ENCODE data around the gene ADAM22. TPM values are rescaled to one million over a fixed set of nuclear protein-coding genes. Genes with fewer than 3 reads are reported as not detected.

Gene ADAM22
- total and polyA plus RNA-seq, 2 donors from 2014 or later = 2.2 to 7.9 TPM

- H3K4me3 ChIP-seq (ENCODE audit: low read length in 3 of 3) = no peak overlapping the region
- H3K36me3 ChIP-seq (ENCODE audit: control insufficient read depth in 2 of 3, insufficient read depth in 3 of 3, low read length in 3 of 3) = no peaks in the 10 kb centered on the region
- no peaks in the 10 kb centered on the region for H3K27me3 ChIP-seq (ENCODE audit: control insufficient read depth, insufficient read depth, low read length)
- no peaks in the 10 kb centered on the region for H3K9me3 ChIP-seq (ENCODE audit: control insufficient read depth in 2 of 3, insufficient read depth in 1 of 3, low read length in 3 of 3)
- no peak overlapping the region for H3K9ac ChIP-seq (ENCODE audit: low read length in 3 of 3)
- intact Hi-C loops (cut with DNase I) = no loop called here
- H3K27ac ChIP-seq (ENCODE audit: low read depth in 2 of 2, low read length in 2 of 2) = no peak overlapping the region
- peaks cover 0 to 2% (median 0%) of the 10 kb centered on the region in 3 donors for H3K4me1 ChIP-seq (ENCODE audit: control insufficient read depth in 2 of 3, insufficient read depth in 2 of 3, low read depth in 1 of 3, low read length in 3 of 3)
- DNase-seq (no peak), FAIRE-seq (no peak)
- no peak for TF ChIP-seq CTCF (IDR thresholded peaks at IDR 0.05; ENCODE audit: borderline replicate concordance, extremely low read depth, insufficient read depth)
Measured at GRCh38 chr7:88183051-88183450, 249.0 kb downstream of the ADAM22 start.

- H3K36me3 ChIP-seq (ENCODE audit: control insufficient read depth in 2 of 3, insufficient read depth in 3 of 3, low read length in 3 of 3) = no peaks in the 10 kb centered on the region
- no peak overlapping the region for H3K27ac ChIP-seq (ENCODE audit: low read depth in 2 of 2, low read length in 2 of 2)
Measured at GRCh38 chr7:88184848-88185304, 250.8 kb downstream of the ADAM22 start.

GRCh38 chr7:88185650-88186049 lies 251.6 kb downstream of the ADAM22 start:
- intact Hi-C loops (cut with DNase I) = no loop called here
- FAIRE-seq = no peak

More at GRCh38 chr7:88184848-88185304, 250.8 kb downstream of the ADAM22 start:
- intact Hi-C loops (cut with DNase I) = no loop called here
- Histone ChIP-seq H3K4me1 (ENCODE audit: control insufficient read depth in 2 of 3, insufficient read depth in 2 of 3, low read depth in 1 of 3, low read length in 3 of 3) (peaks cover 0 to 2% (median 0%) of the 10 kb centered on the region in 3 donors), H3K27me3 (ENCODE audit: control insufficient read depth, insufficient read depth, low read length) (no peaks in the 10 kb centered on the region), H3K9ac (ENCODE audit: low read length in 3 of 3) (no peak overlapping the region), H3K4me3 (ENCODE audit: low read length in 3 of 3) (no peak overlapping the region), H3K9me3 (ENCODE audit: control insufficient read depth in 2 of 3, insufficient read depth in 1 of 3, low read length in 3 of 3) (no peaks in the 10 kb centered on the region)
- no peak for TF ChIP-seq CTCF (IDR thresholded peaks at IDR 0.05; ENCODE audit: borderline replicate concordance, extremely low read depth, insufficient read depth)
- no peak for FAIRE-seq
- DNase-seq = no peak

More at GRCh38 chr7:88185650-88186049, 251.6 kb downstream of the ADAM22 start:
- Histone ChIP-seq H3K27me3 (ENCODE audit: control insufficient read depth, insufficient read depth, low read length) (no peaks in the 10 kb centered on the region), H3K4me1 (ENCODE audit: control insufficient read depth in 2 of 3, insufficient read depth in 2 of 3, low read depth in 1 of 3, low read length in 3 of 3) (peaks cover 0 to 2% (median 0%) of the 10 kb centered on the region in 3 donors), H3K4me3 (ENCODE audit: low read length in 3 of 3) (no peak overlapping the region), H3K27ac (ENCODE audit: low read depth in 2 of 2, low read length in 2 of 2) (no peak overlapping the region), H3K36me3 (ENCODE audit: control insufficient read depth in 2 of 3, insufficient read depth in 3 of 3, low read length in 3 of 3) (no peaks in the 10 kb centered on the region), H3K9me3 (ENCODE audit: control insufficient read depth in 2 of 3, insufficient read depth in 1 of 3, low read length in 3 of 3) (no peaks in the 10 kb centered on the region), H3K9ac (ENCODE audit: low read length in 3 of 3) (no peak overlapping the region)
- DNase-seq = no peak
- TF ChIP-seq CTCF (IDR thresholded peaks at IDR 0.05; ENCODE audit: borderline replicate concordance, extremely low read depth, insufficient read depth) = no peak

Data from kidney (tissue), 14 donors.